ENCODE results near the gene ELANE.
"Not testable (repeated sequence)": the region's sequence is repeated elsewhere in the genome, so short reads cannot be mapped to it uniquely, and the experiment has no call there.

The ELANE gene

GRCh38 chr19:843180-843835 is 8.8 kb upstream of the ELANE start:
- no peak for DNase-seq

- DNase-seq, result no peak
These were observed 8.1 kb upstream of the ELANE start for GRCh38 chr19:843836-844545.

- DNase-seq, result no peak
These were observed 7.5 kb upstream of the ELANE start for GRCh38 chr19:844546-844971.

DNA sequence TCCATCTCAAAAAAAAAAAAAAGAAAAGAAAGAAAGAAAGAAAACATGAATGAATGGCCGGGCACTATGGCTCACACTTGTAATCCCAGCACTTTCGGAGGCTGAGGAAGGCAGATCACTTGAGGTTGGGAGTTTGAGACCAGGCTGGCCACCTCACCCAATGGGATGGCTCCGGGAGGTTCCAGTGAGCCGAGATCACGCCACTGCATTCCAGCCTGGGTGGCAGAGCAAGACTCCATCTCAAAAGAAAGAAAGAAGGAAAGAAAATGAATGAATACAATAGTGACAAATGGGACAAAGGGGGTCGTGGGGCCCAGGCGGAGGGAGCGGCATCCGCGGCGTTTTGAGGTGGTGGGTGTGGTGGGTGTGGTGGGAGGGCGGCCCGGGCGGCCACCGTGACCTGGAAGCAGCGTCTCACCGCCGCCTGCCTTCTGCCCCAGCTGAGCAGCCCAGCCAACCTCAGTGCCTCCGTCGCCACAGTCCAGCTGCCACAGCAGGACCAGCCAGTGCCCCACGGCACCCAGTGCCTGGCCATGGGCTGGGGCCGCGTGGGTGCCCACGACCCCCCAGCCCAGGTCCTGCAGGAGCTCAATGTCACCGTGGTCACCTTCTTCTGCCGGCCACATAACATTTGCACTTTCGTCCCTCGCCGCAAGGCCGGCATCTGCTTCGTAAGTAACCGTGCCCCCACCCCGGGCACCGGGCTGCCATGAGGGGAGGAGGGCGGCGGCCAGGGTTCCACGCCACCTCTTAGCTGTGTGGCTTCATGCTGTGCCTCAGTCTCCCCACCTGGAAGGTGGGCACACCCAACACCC is 6.2 kb upstream of the ELANE start:
- DNase-seq, result no peak

- DNase-seq, result no peak
These were observed 3.6 kb upstream of the ELANE start for GRCh38 chr19:848386-848921.

GRCh38 chr19:849195-849594 is 2.9 kb upstream of the ELANE start:
- not testable (repeated sequence) for DNase-seq

DNA sequence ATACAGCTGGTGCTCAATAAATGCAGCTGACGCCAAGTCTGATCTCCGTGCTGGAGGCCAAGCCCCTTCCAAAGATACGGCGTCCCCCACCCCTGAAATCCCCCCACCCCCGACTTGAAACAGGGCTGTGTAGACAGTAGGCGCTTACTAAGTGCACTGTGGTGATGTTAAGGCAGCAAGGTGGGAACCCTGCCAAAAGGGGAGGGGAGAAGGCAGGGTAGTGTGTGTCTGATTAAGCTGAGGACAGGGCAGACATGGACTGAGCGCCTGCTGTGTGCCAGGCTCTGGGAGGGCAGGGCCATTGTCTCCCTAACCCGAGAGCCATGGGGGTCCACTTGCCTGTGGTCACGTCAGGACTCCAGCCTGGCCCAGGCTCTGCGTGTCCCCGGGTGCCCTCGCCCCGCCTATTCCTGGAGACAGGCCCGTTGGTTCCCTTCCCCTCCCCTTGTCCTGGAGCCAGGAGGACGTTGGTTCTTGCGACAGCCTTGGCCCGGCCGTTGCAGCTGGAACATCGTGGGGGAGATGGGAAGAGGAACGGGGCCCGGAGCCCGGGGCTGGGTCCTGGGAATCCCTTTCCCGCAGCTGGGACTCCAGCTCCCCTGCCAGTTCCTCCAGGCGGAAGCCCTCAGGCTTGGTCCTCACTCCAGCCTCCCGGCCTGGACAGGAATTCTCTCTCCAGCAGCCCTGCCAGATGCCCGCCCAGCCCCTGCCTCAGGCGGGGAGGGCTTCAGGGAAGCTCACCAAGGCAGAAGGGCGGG is 1.7 kb upstream of the ELANE start:
- DNase-seq, result peak in 1 of 2 experiments; percentile 66

- DNase-seq, result no peak
These were observed 1.1 kb upstream of the ELANE start for GRCh38 chr19:850979-851335.

- DNase-seq, result no peak
These were observed 997 bp downstream of the ELANE start for GRCh38 chr19:853014-853585.

DNA sequence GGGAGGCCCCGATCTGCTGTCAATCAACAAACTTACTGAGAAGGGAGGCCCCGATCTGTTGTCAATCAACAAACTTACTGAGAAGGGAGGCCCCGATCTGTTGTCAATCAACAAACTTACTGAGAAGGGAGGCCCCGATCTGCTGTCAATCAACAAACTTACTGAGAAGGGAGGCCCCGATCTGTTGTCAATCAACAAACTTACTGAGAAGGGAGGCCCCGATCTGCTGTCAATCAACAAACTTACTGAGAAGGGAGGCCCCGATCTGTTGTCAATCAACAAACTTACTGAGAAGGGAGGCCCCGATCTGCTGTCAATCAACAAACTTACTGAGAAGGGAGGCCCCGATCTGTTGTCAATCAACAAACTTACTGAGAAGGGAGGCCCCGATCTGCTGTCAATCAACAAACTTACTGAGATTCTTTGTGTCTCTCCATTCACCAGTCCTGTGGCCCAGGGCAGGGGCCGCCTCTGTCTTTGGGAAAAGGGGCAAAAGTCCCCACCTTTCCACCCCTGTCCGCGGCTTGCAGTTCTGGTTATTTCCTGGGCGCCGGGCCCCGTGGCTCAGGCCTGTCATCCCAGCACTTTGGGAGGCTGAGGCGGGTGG is 1.6 kb downstream of the ELANE start:
- not testable (repeated sequence) for DNase-seq

DNA sequence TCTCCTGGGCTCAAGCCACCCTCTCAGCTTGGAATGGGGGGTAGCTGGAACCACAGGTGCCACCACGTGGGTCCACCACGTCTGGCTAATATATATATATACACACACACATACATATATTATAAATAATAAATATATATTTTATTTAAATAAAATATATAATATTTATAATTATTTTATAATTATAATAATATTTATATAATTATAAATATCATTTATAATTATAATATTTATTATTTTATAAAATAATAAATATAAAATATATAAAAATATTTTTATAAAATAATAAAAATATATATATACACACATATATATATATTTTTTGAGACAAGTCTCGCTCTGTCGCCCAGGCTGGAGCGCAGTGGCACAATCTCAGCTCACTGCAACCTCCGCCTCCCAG is 2.4 kb downstream of the ELANE start:
- DNase-seq, result no peak

GRCh38 chr19:855142-855541 is 3.0 kb downstream of the ELANE start:
- no peak for DNase-seq

GRCh38 chr19:855566-856120 is 3.5 kb downstream of the ELANE start:
- peak in 1 of 2 experiments; percentile 18 for DNase-seq

GRCh38 chr19:858284-858683 is 6.2 kb downstream of the ELANE start:
- DNase-seq, result no peak

GRCh38 chr19:858868-859843 is 7.1 kb downstream of the ELANE start, which contains the start of gene CFD:
Gene CFD, plus strand, starts transcription at chr19:859664. Its CDS starts 26 bp downstream, at chr19:859690.
- no peak for DNase-seq

DNA sequence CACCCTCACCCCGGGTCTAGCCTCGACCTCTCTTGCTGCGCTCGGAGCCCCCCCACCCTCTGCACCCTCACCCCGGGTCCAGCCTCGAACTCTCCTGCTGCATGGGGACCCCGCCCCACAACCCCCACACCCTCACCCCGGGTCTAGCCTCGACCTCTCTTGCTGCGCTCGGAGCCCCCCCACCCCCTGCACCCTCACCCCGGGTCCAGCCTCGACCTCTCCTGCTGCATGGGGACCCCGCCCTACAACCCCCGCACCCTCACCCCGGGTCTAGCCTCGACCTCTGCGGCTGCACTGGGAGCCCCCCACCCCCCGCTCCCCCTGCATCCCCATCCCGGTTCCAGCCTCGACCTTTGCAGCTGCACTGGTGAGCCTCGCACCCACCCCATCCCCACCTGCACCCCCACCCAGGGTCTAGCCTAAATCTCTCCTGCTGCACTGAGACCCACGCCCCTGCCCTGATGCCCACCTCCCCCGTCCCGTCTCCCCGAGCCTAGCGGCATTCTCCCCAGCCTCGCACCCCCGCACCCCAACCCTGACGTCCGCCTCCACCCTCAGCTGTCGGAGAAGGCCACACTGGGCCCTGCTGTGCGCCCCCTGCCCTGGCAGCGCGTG is 9.1 kb downstream of the ELANE start:
- DNase-seq, result no peak

DNA sequence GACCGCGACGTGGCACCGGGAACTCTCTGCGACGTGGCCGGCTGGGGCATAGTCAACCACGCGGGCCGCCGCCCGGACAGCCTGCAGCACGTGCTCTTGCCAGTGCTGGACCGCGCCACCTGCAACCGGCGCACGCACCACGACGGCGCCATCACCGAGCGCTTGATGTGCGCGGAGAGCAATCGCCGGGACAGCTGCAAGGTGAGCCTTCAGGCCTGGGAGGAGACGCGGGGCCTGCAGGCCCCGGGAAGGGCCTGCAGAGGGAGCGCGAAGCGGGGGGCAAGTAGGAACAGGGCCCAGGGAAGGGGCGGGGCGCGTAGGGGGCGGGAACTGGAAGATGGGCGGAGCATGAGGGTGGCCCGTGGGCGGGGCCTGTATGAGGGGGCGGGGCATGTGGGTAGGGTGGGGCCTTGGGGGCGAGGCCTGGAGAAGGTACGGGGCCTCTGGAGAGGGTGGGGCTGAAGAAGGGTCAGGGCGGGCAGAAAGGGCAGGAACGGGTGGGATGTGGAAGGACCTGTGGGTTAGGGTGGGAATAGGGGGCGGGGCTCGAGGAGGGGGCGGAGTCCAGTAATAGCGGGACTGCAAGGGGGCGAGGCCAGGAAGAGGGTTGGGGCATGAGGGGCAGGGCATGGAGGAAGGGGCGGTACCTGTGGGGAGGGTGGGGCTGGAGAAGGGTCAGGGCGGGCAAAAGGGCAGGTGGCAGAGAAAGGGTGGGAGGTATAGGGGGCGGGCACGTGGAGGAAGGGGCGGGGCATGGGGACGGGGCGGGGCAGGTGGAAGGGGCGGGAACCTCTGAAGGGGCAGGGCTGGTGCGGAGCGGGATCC is 9.9 kb downstream of the ELANE start:
- DNase-seq, result no peak

DNA sequence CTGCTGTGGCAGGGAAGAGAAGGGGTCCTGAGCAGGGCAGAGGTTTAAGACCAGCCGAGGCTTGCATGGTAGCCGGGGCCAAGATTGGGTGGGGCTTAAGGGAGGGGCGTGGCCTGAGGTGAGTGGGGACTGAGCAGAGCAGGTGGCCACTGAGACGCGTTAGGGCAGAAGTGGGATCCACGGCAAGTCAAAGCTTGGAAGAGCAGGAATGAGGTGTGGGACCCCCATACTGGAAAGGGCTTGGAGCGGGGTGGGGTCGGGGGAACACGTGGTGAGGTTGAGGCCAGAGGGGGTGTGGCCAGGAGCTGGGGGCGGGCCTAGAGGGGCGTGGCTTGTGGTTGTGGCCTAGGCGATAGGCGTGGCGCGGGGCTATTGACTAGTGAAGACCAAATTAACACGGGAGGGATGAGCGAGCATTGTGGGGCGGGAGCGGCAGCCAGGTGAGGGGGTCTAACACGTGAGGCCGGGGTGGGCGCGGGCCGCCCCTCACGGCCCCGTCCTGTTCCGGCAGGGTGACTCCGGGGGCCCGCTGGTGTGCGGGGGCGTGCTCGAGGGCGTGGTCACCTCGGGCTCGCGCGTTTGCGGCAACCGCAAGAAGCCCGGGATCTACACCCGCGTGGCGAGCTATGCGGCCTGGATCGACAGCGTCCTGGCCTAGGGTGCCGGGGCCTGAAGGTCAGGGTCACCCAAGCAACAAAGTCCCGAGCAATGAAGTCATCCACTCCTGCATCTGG is 10.6 kb downstream of the ELANE start:
- no peak for DNase-seq

Measured in NCI-H1930 (cell line).